ENCODE results near the gene NUP188. TPM values are rescaled to one million over a fixed set of nuclear protein-coding genes. Genes with fewer than 3 reads are reported as not detected.
A peak's percentile ranks its signal among the peaks of the same experiment; 100 is the strongest.
"Not testable (repeated sequence)": the region's sequence is repeated elsewhere in the genome, so short reads cannot be mapped to it uniquely, and the experiment has no call there.

Gene NUP188
- total and polyA plus RNA-seq, 2 experiments from 2014 or later, result 35.8 to 52.0 TPM

GRCh38 chr9:128999581-129000206 lies 52.2 kb downstream of the NUP188 start:
- no peaks in the 10 kb centered on the region for H3K9me3 ChIP-seq (ENCODE audit: low read depth)
- no peak for DNase-seq (ENCODE audit: low read depth in 1 of 2, low spot score in 1 of 2)
- H3K27ac ChIP-seq, result no peak overlapping the region
- no peak overlapping the region for H3K4me3 ChIP-seq
- no peak for TF ChIP-seq CTCF (IDR thresholded peaks at IDR 0.05; ENCODE audit: low read depth, low read length)
- H3K4me1 ChIP-seq (ENCODE audit: low read depth), result no peaks in the 10 kb centered on the region
- H3K36me3 ChIP-seq, result peaks cover 54% of the 10 kb centered on the region
- H3K27me3 ChIP-seq, result no peaks in the 10 kb centered on the region

GRCh38 chr9:129001504-129002325 lies 54.2 kb downstream of the NUP188 start:
- Histone ChIP-seq H3K9me3 (ENCODE audit: low read depth) (no peaks in the 10 kb centered on the region), H3K4me1 (ENCODE audit: low read depth) (peaks cover 4% of the 10 kb centered on the region), H3K36me3 (peaks cover 48% of the 10 kb centered on the region), H3K4me3 (no peak overlapping the region), H3K27ac (no peak overlapping the region), H3K27me3 (no peaks in the 10 kb centered on the region)
- no peak for DNase-seq (ENCODE audit: low read depth in 1 of 2, low spot score in 1 of 2)
- TF ChIP-seq CTCF (IDR thresholded peaks at IDR 0.05; ENCODE audit: low read depth, low read length), result no peak

GRCh38 chr9:129002992-129003391 lies 55.5 kb downstream of the NUP188 start:
- H3K27ac ChIP-seq, result no peak overlapping the region
- DNase-seq (ENCODE audit: low read depth in 1 of 2, low spot score in 1 of 2), result no peak
- TF ChIP-seq CTCF (IDR thresholded peaks at IDR 0.05; ENCODE audit: low read depth, low read length), result no peak
- no peaks in the 10 kb centered on the region for H3K27me3 ChIP-seq
- no peak overlapping the region for H3K4me3 ChIP-seq
- H3K36me3 ChIP-seq, result peaks cover 41% of the 10 kb centered on the region
- no peaks in the 10 kb centered on the region for H3K9me3 ChIP-seq (ENCODE audit: low read depth)
- peaks cover 15% of the 10 kb centered on the region for H3K4me1 ChIP-seq (ENCODE audit: low read depth)

- Histone ChIP-seq H3K36me3 (peaks cover 38% of the 10 kb centered on the region), H3K4me1 (ENCODE audit: low read depth) (peaks cover 15% of the 10 kb centered on the region)
- not testable (repeated sequence) for DNase-seq (ENCODE audit: low read depth in 1 of 2, low spot score in 1 of 2); H3K4me3 ChIP-seq; H3K27me3 ChIP-seq; H3K27ac ChIP-seq; H3K9me3 ChIP-seq (ENCODE audit: low read depth)
Measured at GRCh38 chr9:129004173-129004572, 56.7 kb downstream of the NUP188 start.

- DNase-seq (ENCODE audit: low read depth in 1 of 2, low spot score in 1 of 2), result no peak
- no peak for TF ChIP-seq CTCF (IDR thresholded peaks at IDR 0.05; ENCODE audit: low read depth, low read length)
Measured at GRCh38 chr9:129005336-129005997, 58.0 kb downstream of the NUP188 start.

More at GRCh38 chr9:129005336-129005997, 58.0 kb downstream of the NUP188 start:
- Histone ChIP-seq H3K27ac (peak overlapping the region; percentile 86), H3K4me3 (no peak overlapping the region), H3K4me1 (ENCODE audit: low read depth) (peaks cover 15% of the 10 kb centered on the region), H3K27me3 (no peaks in the 10 kb centered on the region), H3K9me3 (ENCODE audit: low read depth) (no peaks in the 10 kb centered on the region), H3K36me3 (peaks cover 30% of the 10 kb centered on the region)

Measured in cardiac muscle cell (in vitro differentiated cells and primary cell).